Measurements from ENCODE around the gene RET. TPM values are rescaled to one million over a fixed set of nuclear protein-coding genes. Genes with fewer than 3 reads are reported as not detected.
A peak's percentile ranks its signal among the peaks of the same experiment; 100 is the strongest.
"Not testable (repeated sequence)": the region's sequence is repeated elsewhere in the genome, so short reads cannot be mapped to it uniquely, and the experiment has no call there.

Gene RET
- total RNA-seq, 2 experiments from 2014 or later: 0.38 to 0.45 TPM

DNA sequence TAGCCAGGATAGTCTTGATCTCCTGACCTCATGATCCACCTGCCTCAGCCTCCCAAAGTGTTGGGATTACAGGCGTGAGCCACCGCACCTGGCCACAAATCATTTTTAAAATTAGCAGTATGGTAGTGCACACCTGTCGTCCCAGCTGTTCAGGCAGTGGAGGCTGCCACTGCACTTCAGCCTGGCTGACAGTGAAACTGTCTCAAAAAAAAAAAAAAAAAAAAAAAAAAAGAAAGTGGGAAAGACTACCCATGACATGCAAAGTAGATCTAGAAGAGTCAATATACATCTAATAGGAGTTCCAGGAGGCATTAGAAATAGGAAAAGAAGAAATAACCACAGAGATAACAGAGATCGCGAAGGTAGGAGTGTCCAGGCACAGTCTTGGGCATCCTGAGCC is 64.6 kb downstream of the RET start:
- Mint-ChIP-seq H3K4me1 (peaks cover 69% of the 10 kb centered on the region), H3K4me3 (peak overlapping the region; percentile 3), H3K27ac (no peak overlapping the region), H3K27me3 (no peaks in the 10 kb centered on the region), H3K36me3 (peaks cover 47% of the 10 kb centered on the region), H3K9me3 (ENCODE audit: low read depth) (no peaks in the 10 kb centered on the region)
- ATAC-seq (no peak), DNase-seq (no peak)
- CTCF ChIA-PET: interaction anchor here (1.0 to 2.0 kb wide), 6 partner anchors 15 to 254 kb away, joined by 3 to 9 read pairs (median 4); no protein-coding TSS in a partner anchor

GRCh38 chr10:43145311-43145710 is 68.4 kb downstream of the RET start:
- Mint-ChIP-seq H3K4me1 (peaks cover 64% of the 10 kb centered on the region), H3K27ac (no peak overlapping the region), H3K9me3 (ENCODE audit: low read depth) (peaks cover 8% of the 10 kb centered on the region), H3K36me3 (peaks cover 54% of the 10 kb centered on the region), H3K27me3 (no peaks in the 10 kb centered on the region), H3K4me3 (no peak overlapping the region)
- DNase-seq: no peak
- no peak for ATAC-seq
- CTCF ChIA-PET: no interaction called here

GRCh38 chr10:43145936-43146335 is 69.1 kb downstream of the RET start:
- not testable (repeated sequence) for H3K9me3 Mint-ChIP-seq (ENCODE audit: low read depth); H3K27ac Mint-ChIP-seq; ATAC-seq; DNase-seq; H3K4me3 Mint-ChIP-seq; H3K27me3 Mint-ChIP-seq
- peaks cover 63% of the 10 kb centered on the region for H3K4me1 Mint-ChIP-seq
- H3K36me3 Mint-ChIP-seq: peaks cover 54% of the 10 kb centered on the region
- CTCF ChIA-PET: interaction anchor here (1.3 kb wide), 1 partner anchor 52 kb away, joined by 4 read pairs; no protein-coding TSS in a partner anchor

GRCh38 chr10:43151371-43151770 is 74.5 kb downstream of the RET start:
- Mint-ChIP-seq H3K36me3 (peaks cover 53% of the 10 kb centered on the region), H3K9me3 (ENCODE audit: low read depth) (peaks cover 8% of the 10 kb centered on the region), H3K27ac (no peak overlapping the region), H3K27me3 (no peaks in the 10 kb centered on the region), H3K4me3 (no peak overlapping the region), H3K4me1 (peaks cover 46% of the 10 kb centered on the region)
- ATAC-seq (no peak), DNase-seq (no peak)
- CTCF ChIA-PET: interaction anchor here (1.0 to 1.1 kb wide), 2 partner anchors 51 to 53 kb away, joined by 3 to 5 read pairs; no protein-coding TSS in a partner anchor

DNA sequence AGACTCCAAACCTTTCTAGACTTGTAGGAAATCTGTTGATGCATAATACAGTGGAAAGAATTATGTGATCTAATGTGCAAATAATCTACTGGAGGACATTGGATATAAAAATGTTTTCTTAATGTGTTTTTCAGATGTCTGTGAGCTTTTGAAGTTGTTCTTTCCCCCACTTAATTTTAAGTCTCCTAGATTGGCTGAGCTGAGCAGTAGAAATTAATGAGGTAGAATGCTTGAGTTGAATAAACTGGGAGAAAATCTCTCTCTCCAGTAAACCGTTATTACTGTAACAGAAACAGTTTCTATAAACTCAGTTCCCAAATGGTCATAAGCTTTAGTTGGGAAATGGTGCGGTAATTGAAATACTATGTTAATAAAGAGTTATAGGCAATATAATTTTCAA is 77.0 kb downstream of the RET start:
- DNase-seq: no peak
- no peak overlapping the region for H3K27ac Mint-ChIP-seq
- no peak overlapping the region for H3K4me3 Mint-ChIP-seq
- H3K4me1 Mint-ChIP-seq: peaks cover 44% of the 10 kb centered on the region
- H3K36me3 Mint-ChIP-seq: peaks cover 47% of the 10 kb centered on the region
- H3K9me3 Mint-ChIP-seq (ENCODE audit: low read depth): peaks cover under 1% of the 10 kb centered on the region
- ATAC-seq: no peak
- CTCF ChIA-PET: interaction anchor here (1.8 kb wide), 1 partner anchor 13 kb away, joined by 6 read pairs; no protein-coding TSS in a partner anchor
- no peaks in the 10 kb centered on the region for H3K27me3 Mint-ChIP-seq

GRCh38 chr10:43155221-43155620 is 78.4 kb downstream of the RET start:
- no peaks in the 10 kb centered on the region for H3K27me3 Mint-ChIP-seq
- ATAC-seq (no peak), DNase-seq (no peak)
- no peak overlapping the region for H3K4me3 Mint-ChIP-seq
- H3K36me3 Mint-ChIP-seq: peaks cover 43% of the 10 kb centered on the region
- peaks cover 51% of the 10 kb centered on the region for H3K4me1 Mint-ChIP-seq
- CTCF ChIA-PET: interaction anchor here (1.0 to 1.8 kb wide), 3 partner anchors 15 to 25 kb away, joined by 3 to 6 read pairs (median 3); no protein-coding TSS in a partner anchor
- H3K9me3 Mint-ChIP-seq (ENCODE audit: low read depth): no peaks in the 10 kb centered on the region
- H3K27ac Mint-ChIP-seq: no peak overlapping the region

DNA sequence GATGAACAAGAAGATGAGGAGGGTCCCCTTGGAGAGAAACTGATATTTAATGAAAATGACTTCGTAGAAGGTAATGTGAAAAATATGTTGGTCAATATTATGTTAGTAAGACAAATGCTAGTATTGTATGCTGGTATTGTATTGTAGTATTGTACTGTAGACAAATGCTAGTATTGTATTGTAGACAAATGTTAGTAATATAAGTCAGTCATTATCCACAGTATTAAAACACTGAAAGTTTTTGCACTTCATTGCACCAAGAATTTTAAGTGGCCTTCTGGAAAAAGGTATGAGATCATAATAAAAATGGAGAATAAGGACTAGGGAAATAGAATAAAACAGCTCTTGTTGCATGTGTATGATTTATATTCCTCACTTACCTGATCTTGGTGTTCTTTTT is 78.9 kb downstream of the RET start:
- CTCF ChIA-PET: interaction anchor here (1.2 to 1.9 kb wide), 2 partner anchors 14 kb away, joined by 3 to 7 read pairs; no protein-coding TSS in a partner anchor
- ATAC-seq: no peak
- peaks cover 52% of the 10 kb centered on the region for H3K4me1 Mint-ChIP-seq
- no peak overlapping the region for H3K27ac Mint-ChIP-seq
- H3K36me3 Mint-ChIP-seq: peaks cover 42% of the 10 kb centered on the region
- no peaks in the 10 kb centered on the region for H3K9me3 Mint-ChIP-seq (ENCODE audit: low read depth)
- no peak overlapping the region for H3K4me3 Mint-ChIP-seq
- DNase-seq: no peak
- H3K27me3 Mint-ChIP-seq: no peaks in the 10 kb centered on the region

GRCh38 chr10:43156590-43157341 is 79.9 kb downstream of the RET start:
- peak overlapping the region; percentile 3 for H3K27ac Mint-ChIP-seq
- H3K27me3 Mint-ChIP-seq: no peaks in the 10 kb centered on the region
- H3K36me3 Mint-ChIP-seq: peaks cover 45% of the 10 kb centered on the region
- no peak for ATAC-seq
- no peak for DNase-seq
- CTCF ChIA-PET: interaction anchor here (0.6 to 1.9 kb wide), 5 partner anchors 13 to 48 kb away, joined by 3 to 7 read pairs (median 3); no protein-coding TSS in a partner anchor
- H3K4me3 Mint-ChIP-seq: no peak overlapping the region
- H3K4me1 Mint-ChIP-seq: peaks cover 54% of the 10 kb centered on the region
- H3K9me3 Mint-ChIP-seq (ENCODE audit: low read depth): no peaks in the 10 kb centered on the region

GRCh38 chr10:43158636-43159035 is 81.8 kb downstream of the RET start:
- no peak for DNase-seq
- Mint-ChIP-seq H3K4me3 (no peak overlapping the region), H3K9me3 (ENCODE audit: low read depth) (no peaks in the 10 kb centered on the region), H3K27ac (no peak overlapping the region), H3K4me1 (peaks cover 66% of the 10 kb centered on the region), H3K36me3 (peaks cover 53% of the 10 kb centered on the region), H3K27me3 (no peaks in the 10 kb centered on the region)
- CTCF ChIA-PET: no interaction called here
- ATAC-seq: no peak

- peak overlapping the region; percentile 69 for H3K27ac Mint-ChIP-seq
- peak; percentile 66 for ATAC-seq
- CTCF ChIA-PET: interaction anchor here (0.6 kb wide), 1 partner anchor 39 kb away, joined by 3 read pairs; no protein-coding TSS in a partner anchor
- DNase-seq: no peak
- H3K36me3 Mint-ChIP-seq: peaks cover 58% of the 10 kb centered on the region
- H3K4me3 Mint-ChIP-seq: no peak overlapping the region
- no peaks in the 10 kb centered on the region for H3K9me3 Mint-ChIP-seq (ENCODE audit: low read depth)
- peaks cover 66% of the 10 kb centered on the region for H3K4me1 Mint-ChIP-seq
- no peaks in the 10 kb centered on the region for H3K27me3 Mint-ChIP-seq
Measured at GRCh38 chr10:43160046-43160920, 83.4 kb downstream of the RET start.

DNA sequence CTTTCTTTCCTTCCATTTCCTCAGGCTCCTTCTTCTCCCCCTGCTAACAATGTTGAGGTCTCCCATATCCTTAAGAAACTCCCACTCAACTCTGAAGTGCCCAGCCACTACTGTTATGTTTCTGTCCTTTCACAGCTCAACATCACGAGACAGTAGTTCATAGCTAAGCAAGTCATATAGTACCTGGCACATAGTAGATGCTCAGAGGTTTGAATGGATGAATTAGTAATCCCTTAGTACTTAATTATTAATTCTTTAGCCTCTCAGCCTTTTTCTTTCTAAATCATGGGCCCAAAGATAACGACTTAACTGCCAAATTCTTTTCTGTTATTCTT is 84.0 kb downstream of the RET start:
- H3K36me3 Mint-ChIP-seq: peaks cover 54% of the 10 kb centered on the region
- peak overlapping the region; percentile 69 for H3K27ac Mint-ChIP-seq
- no peak for DNase-seq
- H3K9me3 Mint-ChIP-seq (ENCODE audit: low read depth): no peaks in the 10 kb centered on the region
- CTCF ChIA-PET: no interaction called here
- ATAC-seq: peak; percentile 41
- H3K4me3 Mint-ChIP-seq: no peak overlapping the region
- peaks cover 63% of the 10 kb centered on the region for H3K4me1 Mint-ChIP-seq
- H3K27me3 Mint-ChIP-seq: no peaks in the 10 kb centered on the region

DNA sequence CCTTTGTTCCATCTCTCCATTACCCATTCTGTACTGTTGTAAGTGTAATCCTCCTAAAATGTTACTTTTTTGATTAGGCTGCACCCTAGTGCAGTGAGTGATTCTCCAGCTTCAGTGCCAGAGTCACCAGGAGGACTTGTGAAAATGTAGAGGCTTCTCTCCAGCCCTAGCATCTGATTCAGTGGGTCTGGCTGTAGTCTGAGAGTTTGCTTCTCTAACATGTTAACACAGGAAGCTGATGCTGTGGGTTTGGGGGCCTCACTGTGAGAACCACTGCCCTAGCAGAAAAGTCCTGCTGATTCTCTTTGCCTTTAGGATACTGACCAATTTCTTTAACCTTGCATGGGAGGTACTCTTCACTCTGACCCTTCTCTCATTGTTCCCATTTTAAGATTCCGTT is 85.7 kb downstream of the RET start:
- peaks cover 46% of the 10 kb centered on the region for H3K36me3 Mint-ChIP-seq
- H3K4me1 Mint-ChIP-seq: peaks cover 59% of the 10 kb centered on the region

GRCh38 chr10:43166207-43166879 is 89.5 kb downstream of the RET start:
- Mint-ChIP-seq H3K4me1 (peaks cover 41% of the 10 kb centered on the region), H3K27me3 (no peaks in the 10 kb centered on the region), H3K4me3 (no peak overlapping the region), H3K27ac (no peak overlapping the region), H3K36me3 (peaks cover 52% of the 10 kb centered on the region), H3K9me3 (ENCODE audit: low read depth) (no peaks in the 10 kb centered on the region)
- DNase-seq (no peak), ATAC-seq (no peak)
- CTCF ChIA-PET: interaction anchor here (1.2 kb wide), 1 partner anchor 36 kb away, joined by 3 read pairs; no protein-coding TSS in a partner anchor

More for the DNA sequence above, 85.7 kb downstream of the RET start:
- no peaks in the 10 kb centered on the region for H3K9me3 Mint-ChIP-seq (ENCODE audit: low read depth)
- ATAC-seq: peak; percentile 40
- DNase-seq: peak; percentile 49
- peak overlapping the region; percentile 22 for H3K27ac Mint-ChIP-seq
- no peaks in the 10 kb centered on the region for H3K27me3 Mint-ChIP-seq
- H3K4me3 Mint-ChIP-seq: no peak overlapping the region
- CTCF ChIA-PET: interaction anchor here (1.2 kb wide), 1 partner anchor 42 kb away, joined by 5 read pairs; no protein-coding TSS in a partner anchor
